ENCODE measurements around the gene FARSB. TPM values are rescaled to one million over a fixed set of nuclear protein-coding genes. Genes with fewer than 3 reads are reported as not detected.

The FARSB gene
- total RNA-seq, 1 donor from 2014 or later: 12.1 TPM

GRCh38 chr2:222561817-222562645, 93.9 kb downstream of the FARSB start:
- DNase-seq (ENCODE audit: low spot score): peak; percentile 52

DNA sequence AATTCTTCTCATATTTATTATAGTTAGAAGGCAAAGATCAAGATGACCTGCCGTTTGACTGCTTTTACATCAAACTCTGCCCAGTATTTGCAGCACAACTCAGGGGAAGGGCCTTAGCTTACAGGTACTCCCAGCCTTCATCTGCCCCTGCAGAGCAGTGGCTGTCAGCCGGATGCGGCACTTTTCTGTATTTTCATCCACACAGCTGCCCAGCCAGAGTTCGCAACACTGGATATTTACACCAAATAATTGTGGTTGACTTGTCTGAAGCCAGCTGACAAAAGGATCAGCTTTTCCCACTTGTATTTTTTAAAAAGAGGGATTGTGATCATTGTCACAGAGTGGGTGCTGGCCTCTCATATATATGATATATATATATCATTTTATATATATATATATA, 94.7 kb downstream of the FARSB start:
- DNase-seq (ENCODE audit: low spot score): no peak

DNA sequence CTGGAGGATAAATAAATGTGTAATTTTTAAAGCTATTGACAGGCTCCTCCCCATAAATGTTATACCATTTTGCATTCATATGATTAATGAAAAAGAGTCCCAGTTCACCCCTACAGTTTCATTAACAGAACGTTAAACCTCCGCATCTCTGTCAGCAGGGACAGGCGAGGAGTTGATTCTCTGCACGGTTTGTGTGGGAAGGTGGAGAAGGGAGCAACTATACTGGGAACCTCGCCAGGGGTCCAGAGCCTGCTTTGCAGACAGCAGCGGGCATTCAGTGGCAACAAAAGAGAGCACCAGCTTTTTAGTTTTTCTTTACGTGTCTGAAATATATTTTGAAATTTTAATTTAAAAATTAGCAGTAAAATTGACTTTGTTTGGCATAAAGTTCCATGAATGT, 101.4 kb downstream of the FARSB start:
- DNase-seq (ENCODE audit: low spot score): no peak

DNA sequence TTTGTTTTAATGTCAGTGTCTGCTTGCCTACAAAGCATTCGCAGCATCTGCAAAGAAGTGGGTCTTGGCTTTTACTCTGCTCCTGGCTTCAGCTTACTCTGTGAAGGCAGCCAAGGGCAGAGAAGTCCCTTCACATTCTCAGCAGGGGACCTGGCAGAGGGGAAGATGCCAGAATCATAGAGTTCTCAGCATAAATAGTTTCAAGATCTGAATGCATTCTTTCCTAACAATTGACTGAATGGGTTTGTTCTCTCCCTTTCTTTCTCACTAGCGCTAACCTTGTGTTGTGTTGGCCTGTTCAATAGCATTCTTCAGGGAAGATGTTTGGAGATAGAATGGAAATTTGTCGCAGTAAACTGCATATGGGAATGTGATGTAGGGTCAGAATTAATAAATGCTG, 106.9 kb downstream of the FARSB start:
- DNase-seq (ENCODE audit: low spot score): no peak

- no peak for DNase-seq (ENCODE audit: low spot score)
Measured at GRCh38 chr2:222547083-222547482, 108.8 kb downstream of the FARSB start.

- DNase-seq (ENCODE audit: low spot score): no peak
Measured at GRCh38 chr2:222545823-222546795, 109.8 kb downstream of the FARSB start.

DNA sequence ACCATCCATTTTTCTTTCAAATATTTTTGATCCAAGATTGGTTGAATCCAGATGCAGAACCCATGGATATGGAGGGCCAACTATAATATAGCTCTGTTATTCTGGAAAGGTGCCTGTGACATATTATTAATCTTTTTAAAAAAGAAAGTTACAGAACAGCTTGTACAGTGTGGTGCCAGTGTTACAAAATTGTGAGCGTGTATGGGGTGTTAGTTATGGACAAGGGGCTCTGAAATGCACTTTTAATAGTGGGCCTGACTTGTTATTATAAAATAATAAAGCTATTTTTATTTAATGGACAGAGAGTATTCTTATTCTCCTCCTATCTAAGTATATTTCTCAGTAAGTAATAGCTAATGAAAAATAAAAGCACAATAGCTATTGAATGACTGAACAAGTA, 111.2 kb downstream of the FARSB start:
- DNase-seq (ENCODE audit: low spot score): no peak

DNA sequence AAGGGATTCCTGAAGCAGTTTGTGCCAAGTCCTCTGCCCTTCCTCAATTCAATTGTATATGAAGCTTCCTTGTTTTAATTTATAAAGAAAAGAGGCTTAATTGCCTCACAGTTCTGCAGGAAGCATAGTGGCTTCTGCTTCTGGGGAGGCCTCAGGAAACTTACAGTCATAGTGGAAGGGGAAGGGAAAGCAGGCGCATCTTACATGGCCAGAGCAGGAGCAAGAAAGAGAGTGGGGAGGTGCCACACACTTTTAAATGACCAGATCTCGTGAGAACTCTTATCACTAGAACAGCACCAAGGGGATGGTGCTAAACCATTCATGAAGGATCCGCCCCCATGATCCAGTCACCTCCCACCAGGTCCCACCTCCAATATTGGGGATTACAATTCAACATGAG, 117.4 kb downstream of the FARSB start:
- no peak for DNase-seq (ENCODE audit: low spot score)

DNA sequence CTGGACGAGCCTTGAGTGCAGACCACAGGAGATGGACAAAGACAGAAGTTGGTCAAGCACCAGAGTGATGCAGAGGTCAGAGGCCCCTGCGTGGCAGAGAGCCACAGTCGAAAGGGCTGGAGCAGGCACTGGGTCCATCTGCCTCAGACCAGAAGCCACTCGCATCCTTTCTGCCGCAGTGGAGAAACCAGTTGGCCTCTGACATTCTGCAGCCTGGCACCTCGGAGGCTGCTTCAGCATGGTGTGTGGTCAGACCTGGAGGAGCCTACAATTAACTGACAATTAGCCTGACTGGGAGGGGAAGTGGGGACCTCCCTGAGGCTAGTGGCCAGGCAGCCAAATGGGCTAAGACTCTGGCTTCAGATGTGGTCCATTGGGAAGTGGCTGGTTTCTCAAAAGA, 120.4 kb downstream of the FARSB start:
- DNase-seq (ENCODE audit: low spot score): no peak

GRCh38 chr2:222532315-222532714, 123.6 kb downstream of the FARSB start:
- no peak for DNase-seq (ENCODE audit: low spot score)

GRCh38 chr2:222526480-222527277, 129.2 kb downstream of the FARSB start:
- DNase-seq (ENCODE audit: low spot score): no peak

- no peak for DNase-seq (ENCODE audit: low spot score)
Measured at GRCh38 chr2:222525811-222526210, 130.1 kb downstream of the FARSB start.

GRCh38 chr2:222523783-222524544, 131.9 kb downstream of the FARSB start:
- no peak for DNase-seq (ENCODE audit: low spot score)

DNA sequence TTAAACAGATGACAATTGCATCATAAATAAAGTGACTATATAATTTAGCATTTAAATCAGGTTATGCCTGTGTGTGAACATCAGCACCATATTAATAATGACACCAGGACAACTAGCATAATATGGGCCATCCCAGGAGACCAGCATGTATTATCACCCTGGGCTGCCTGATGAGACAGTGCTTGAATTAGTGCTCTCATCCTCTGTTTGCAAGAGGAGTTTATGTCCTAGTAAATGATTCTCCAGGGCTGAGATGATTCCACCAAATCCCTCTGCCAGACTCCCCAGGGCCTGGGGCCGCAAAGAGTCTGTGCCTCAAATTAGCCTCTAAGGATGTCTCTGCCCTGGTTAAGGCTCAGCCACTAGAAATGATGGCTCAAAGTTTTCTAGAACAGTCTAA, 133.8 kb downstream of the FARSB start:
- DNase-seq (ENCODE audit: low spot score): no peak

- DNase-seq (ENCODE audit: low spot score): no peak
Measured at GRCh38 chr2:222521099-222521498, 134.8 kb downstream of the FARSB start.

Other genes starting within 250 kb of the FARSB start
- gene SGPP2, start 231.5 kb downstream of the FARSB start, total RNA-seq: 44.8 TPM
- gene MOGAT1, start 15.6 kb upstream of the FARSB start, total RNA-seq: 102 TPM
- gene ACSL3, start 204.9 kb upstream of the FARSB start, total RNA-seq: 68.5 TPM